Psoas muscle (tissue), 8 donors: Measurements from ENCODE around the gene FGD3. TPM values are rescaled to one million over a fixed set of nuclear protein-coding genes. Genes with fewer than 3 reads are reported as not detected.

ENCODE experiments used
- ATAC-seq, 4 donors: fragments of 200-7000 bp; cut with Tn5 transposase; one replicate each; pipeline ENCODE4 v1.9.1; 2020; ENCODE audit warnings: moderate library complexity in 3 of 4, mild to moderate bottlenecking in 2 of 4
- DNase-seq, 2 donors: peaks; one replicate each; pipeline ENCODE4 v3.0.0-alpha.2; 2020
- H3K27ac ChIP-seq: fragments of 200-600 bp; one replicate; pipeline ENCODE4 v1.8.0; 2022
- H3K27me3 ChIP-seq, 3 donors: fragments of 200-600 bp in 1 of 3; one replicate each; pipeline versions ENCODE4 v1.6.1 to v1.8.0; 2013 to 2022; ENCODE audit warnings: low read length in 2 of 3, mild to moderate bottlenecking in 2 of 3, moderate library complexity in 1 of 3; ENCODE audit not compliant: insufficient read depth in 3 of 3
- H3K36me3 ChIP-seq, 2 donors: fragments of 200-600 bp in 1 of 2; one replicate each; pipeline versions ENCODE4 v1.6.1 to v1.8.0; 2013 to 2022; ENCODE audit warnings: low read depth in 1 of 2, mild to moderate bottlenecking in 1 of 2, moderate library complexity in 1 of 2; ENCODE audit not compliant: insufficient read depth in 1 of 2
- H3K4me1 ChIP-seq: fragments of 200-600 bp; one replicate; pipeline ENCODE4 v1.8.0; 2022
- H3K4me3 ChIP-seq: fragments of 200-600 bp; one replicate; pipeline ENCODE4 v1.8.0; 2022; ENCODE audit warnings: mild to moderate bottlenecking
- H3K9me3 ChIP-seq: fragments of 200-600 bp; one replicate; pipeline ENCODE4 v1.8.0; 2022
- WGBS, 3 donors: extraction: QIAGEN DNeasy Blood & Tissue Kit; methylation state at CpG; one replicate each; pipeline versions ENCODE4 v1.1.6 to v1.1.7; 2013; 5-methylcytosine and 5-hydroxymethylcytosine counted together
- intact Hi-C, 2 donors: fragments of 100-400 bp; cut with DNase I; formaldehyde crosslinking; loops; one replicate each; pipeline versions ENCODE4 v1.11.0 to v1.14.2; 2022
- polyA plus RNA-seq, 3 donors: library from polyadenylated mRNA; stranded (reverse); fragments of 200-250 nt; gene quantifications; one replicate each; pipeline ENCODE4 v1.2.3, GENCODE V29; 2013
- total RNA-seq, 4 donors: library from RNA; stranded (reverse); fragmentation: NEBNext Ultra II Directional in 2 of 4; extraction: Animal tissue kit (Norgen Biotek cat#: 25700) in 2 of 4; gene quantifications; one replicate each; pipeline versions ENCODE4 v1.2.1 to v1.2.4, GENCODE V29; 2021 to 2023
- TF ChIP-seq, protein P1 (sequence below): fragments of 200-600 bp; IDR thresholded peaks from one replicate; pipeline ENCODE4 v1.8.0; 2022; ENCODE audit warnings: antibody characterized with exemption
- donor health status: healthy with polysubstance abuse.
- donor health status: DM: no; HTN: no; CAD: no; lungs with moderate emphysema.
- donor health status: Bipolar disorder and iron deficiency.
- donor health status: healthy.
- donor health status: DM: yes; HTN: yes; CAD: no.
- donor health status: DM: no; HTN: no; CAD: no.
- donor health status: DM: no; HTN: no; CAD: no.
- donor health status: DM: yes; HTN: yes; CAD: no.

FGD3 gene
- total and polyA plus RNA-seq, 7 donors, result 0.45 to 2.5 (median 1.2) TPM

DNA sequence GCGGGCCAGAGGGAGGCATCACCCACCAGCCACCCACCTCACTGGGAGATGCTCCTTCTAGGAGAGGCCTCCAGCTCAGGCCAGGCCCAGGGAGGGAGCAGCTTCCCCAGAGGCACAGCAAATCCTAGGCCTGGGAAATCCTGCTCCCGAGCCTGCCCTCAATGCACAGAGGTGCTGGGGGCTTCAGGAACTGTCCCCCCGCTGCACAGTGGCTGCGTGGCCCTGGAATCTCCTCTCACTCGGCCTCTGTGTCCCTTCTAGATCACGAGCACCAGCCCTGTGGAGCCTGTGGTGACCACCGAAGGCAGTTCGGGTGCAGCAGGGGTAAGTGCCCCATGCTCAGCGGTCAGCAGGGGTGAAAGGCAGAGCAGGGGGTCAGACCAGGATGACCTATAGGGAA is 74.7 kb downstream of the FGD3 start:
- no peaks in the 10 kb centered on the region for H3K36me3 ChIP-seq
- DNase-seq (no peak), ATAC-seq (no peak)
- no peaks in the 10 kb centered on the region for H3K4me1 ChIP-seq
- no peaks in the 10 kb centered on the region for H3K27me3 ChIP-seq
- H3K9me3 ChIP-seq, result no peaks in the 10 kb centered on the region
- H3K4me3 ChIP-seq, result no peak overlapping the region
- intact Hi-C loops, result no loop called here
- H3K27ac ChIP-seq, result no peak overlapping the region
- 91 to 96% (median 92%) methylated on average over 9 of the region's 9 CpGs for WGBS, 3 donors
- TF ChIP-seq, protein P1, sequence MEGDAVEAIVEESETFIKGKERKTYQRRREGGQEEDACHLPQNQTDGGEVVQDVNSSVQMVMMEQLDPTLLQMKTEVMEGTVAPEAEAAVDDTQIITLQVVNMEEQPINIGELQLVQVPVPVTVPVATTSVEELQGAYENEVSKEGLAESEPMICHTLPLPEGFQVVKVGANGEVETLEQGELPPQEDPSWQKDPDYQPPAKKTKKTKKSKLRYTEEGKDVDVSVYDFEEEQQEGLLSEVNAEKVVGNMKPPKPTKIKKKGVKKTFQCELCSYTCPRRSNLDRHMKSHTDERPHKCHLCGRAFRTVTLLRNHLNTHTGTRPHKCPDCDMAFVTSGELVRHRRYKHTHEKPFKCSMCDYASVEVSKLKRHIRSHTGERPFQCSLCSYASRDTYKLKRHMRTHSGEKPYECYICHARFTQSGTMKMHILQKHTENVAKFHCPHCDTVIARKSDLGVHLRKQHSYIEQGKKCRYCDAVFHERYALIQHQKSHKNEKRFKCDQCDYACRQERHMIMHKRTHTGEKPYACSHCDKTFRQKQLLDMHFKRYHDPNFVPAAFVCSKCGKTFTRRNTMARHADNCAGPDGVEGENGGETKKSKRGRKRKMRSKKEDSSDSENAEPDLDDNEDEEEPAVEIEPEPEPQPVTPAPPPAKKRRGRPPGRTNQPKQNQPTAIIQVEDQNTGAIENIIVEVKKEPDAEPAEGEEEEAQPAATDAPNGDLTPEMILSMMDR, result no peak

DNA sequence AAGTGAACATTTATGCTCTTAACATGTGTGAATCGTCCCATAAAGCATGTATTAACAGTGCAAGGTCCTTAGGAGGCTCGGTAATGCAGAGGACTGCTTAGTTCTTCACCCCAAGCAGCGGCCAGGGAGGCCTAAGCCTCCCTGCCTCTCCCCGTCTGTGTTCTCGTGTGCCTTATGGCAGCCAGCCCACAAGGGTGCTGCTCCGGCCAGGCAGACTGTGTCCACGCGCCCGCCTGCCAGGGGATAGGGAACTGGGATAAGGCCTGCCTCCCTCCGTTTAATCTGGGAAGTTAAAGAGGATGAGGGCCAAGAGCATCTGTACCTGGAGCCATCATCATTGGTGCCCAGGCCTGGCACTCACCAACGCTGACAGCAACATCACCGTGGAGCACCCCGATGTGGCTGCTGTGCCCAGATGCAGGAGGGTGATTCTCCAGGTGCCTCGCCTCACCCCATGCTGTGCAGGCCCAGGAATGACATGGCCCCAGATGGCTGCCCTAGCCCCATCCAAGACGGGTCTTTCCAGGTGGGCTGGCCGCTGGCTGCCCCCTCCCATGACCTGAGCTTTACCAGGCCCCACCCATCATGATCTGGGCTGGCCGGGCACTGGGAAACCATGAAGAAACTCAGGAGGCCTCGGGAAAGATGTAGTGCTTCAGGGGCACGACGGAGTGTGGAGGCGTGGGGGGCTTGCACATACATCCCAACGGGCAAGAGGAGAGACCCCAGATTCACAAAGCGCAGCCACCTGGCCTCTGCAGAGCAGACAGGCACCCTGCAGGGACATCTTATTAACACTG is 75.6 kb downstream of the FGD3 start:
- no peak overlapping the region for H3K4me3 ChIP-seq
- H3K27ac ChIP-seq, result no peak overlapping the region
- no peaks in the 10 kb centered on the region for H3K9me3 ChIP-seq
- H3K27me3 ChIP-seq, result no peaks in the 10 kb centered on the region
- H3K36me3 ChIP-seq, result no peaks in the 10 kb centered on the region
- no peaks in the 10 kb centered on the region for H3K4me1 ChIP-seq
- intact Hi-C loops, result no loop called here
- no peak for DNase-seq
- ATAC-seq, result no peak
- WGBS, 3 donors, result 89 to 91% (median 89%) methylated on average over 23 of the region's 23 CpGs
- TF ChIP-seq, protein P1, result no peak

DNA sequence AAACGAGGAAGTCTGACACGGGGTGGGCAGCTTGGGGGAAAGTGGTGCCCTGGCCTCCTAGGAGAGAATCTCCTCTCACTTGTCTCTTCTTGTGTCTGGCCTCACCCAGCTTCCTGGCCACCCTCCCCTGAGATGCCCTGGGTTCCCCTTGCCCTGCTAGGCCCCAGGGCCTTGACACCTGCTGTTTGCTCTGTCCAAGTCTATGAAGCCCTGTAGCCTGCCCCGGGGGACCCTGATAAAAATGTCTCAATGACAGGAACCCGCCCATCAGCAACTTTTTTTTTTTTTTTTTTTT is 76.1 kb downstream of the FGD3 start:
- no peaks in the 10 kb centered on the region for H3K27me3 ChIP-seq
- no peaks in the 10 kb centered on the region for H3K36me3 ChIP-seq
- H3K27ac ChIP-seq, result no peak overlapping the region
- ATAC-seq, result no peak
- no peaks in the 10 kb centered on the region for H3K9me3 ChIP-seq
- H3K4me1 ChIP-seq, result no peaks in the 10 kb centered on the region
- WGBS, 3 donors, result 81 to 96% (median 85%) methylated on average over 4 of the region's 4 CpGs
- no peak for DNase-seq
- no peak overlapping the region for H3K4me3 ChIP-seq
- intact Hi-C loops, result no loop called here
- TF ChIP-seq, protein P1, result no peak

DNA sequence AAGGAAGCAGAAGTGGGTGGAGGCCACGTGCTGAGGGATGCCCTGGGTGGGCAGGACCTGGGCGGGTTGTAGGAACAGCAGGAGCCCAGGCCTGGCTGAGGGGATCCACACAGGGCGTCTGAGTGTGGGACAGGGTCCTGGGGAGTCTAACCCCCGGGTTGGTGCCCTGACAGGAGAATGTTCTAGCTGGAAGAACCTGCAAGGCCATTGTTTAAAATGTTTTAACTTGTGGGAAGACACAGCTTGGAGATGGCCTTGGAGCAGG is 77.3 kb downstream of the FGD3 start:
- Histone ChIP-seq H3K4me3 (no peak overlapping the region), H3K27ac (no peak overlapping the region), H3K9me3 (no peaks in the 10 kb centered on the region), H3K4me1 (no peaks in the 10 kb centered on the region), H3K27me3 (no peaks in the 10 kb centered on the region), H3K36me3 (no peaks in the 10 kb centered on the region)
- TF ChIP-seq, protein P1, result no peak
- no peak for DNase-seq
- intact Hi-C loops, result no loop called here
- ATAC-seq, result no peak
- WGBS, 3 donors, result 72 to 86% (median 82%) methylated on average over 4 of the region's 4 CpGs

DNA sequence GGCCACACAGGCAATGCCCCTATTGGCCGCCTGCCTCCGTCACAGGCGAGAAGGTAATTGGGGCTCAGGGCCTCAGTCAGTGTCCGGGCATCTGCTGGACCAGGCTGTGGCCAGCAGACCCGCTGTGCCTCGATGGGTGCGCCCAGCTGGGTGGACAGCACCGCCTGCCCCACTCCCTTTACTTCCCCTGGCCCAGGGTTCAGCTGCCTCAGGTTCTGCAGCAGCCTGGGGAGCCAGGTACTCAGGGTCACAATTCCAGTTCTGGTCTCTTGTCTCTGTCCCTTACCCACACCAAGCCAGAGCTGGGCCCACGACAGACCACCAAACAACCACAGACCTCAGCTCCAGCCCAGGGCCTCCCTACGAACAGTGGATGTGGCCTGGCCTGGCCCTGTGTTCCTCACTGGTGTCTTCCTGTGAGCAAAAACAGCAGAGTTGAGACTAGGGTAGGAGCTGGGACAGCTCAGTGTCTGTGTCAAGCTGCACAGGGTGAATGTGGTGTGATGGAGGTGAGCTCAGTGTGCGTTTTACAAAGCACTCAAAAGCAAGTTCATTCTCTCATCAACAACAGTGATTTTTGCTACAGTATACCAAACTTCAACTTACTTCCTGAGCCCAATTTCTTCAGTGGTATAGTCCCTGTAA is 77.8 kb downstream of the FGD3 start:
- TF ChIP-seq, protein P1, result no peak
- Histone ChIP-seq H3K27ac (no peak overlapping the region), H3K27me3 (no peaks in the 10 kb centered on the region), H3K4me3 (no peak overlapping the region), H3K9me3 (no peaks in the 10 kb centered on the region), H3K36me3 (no peaks in the 10 kb centered on the region), H3K4me1 (no peaks in the 10 kb centered on the region)
- intact Hi-C loops, result no loop called here
- DNase-seq (no peak), ATAC-seq (no peak)
- 83 to 94% (median 90%) methylated on average over 11 of the region's 11 CpGs for WGBS, 3 donors
